GF-D8 (cell line): ENCODE results near the gene N4BP2L1.
A peak's percentile ranks its signal among the peaks of the same experiment; 100 is the strongest.
"Not testable (repeated sequence)": the region's sequence is repeated elsewhere in the genome, so short reads cannot be mapped to it uniquely, and the experiment has no call there.

Experiments used
- DNase-seq: peaks from one replicate; lab custom pipeline; 2025; lab: John Stamatoyannopoulos, UW

The N4BP2L1 gene

GRCh38 chr13:32390048-32390447 is 37.9 kb downstream of the N4BP2L1 start:
- DNase-seq = no peak

DNA sequence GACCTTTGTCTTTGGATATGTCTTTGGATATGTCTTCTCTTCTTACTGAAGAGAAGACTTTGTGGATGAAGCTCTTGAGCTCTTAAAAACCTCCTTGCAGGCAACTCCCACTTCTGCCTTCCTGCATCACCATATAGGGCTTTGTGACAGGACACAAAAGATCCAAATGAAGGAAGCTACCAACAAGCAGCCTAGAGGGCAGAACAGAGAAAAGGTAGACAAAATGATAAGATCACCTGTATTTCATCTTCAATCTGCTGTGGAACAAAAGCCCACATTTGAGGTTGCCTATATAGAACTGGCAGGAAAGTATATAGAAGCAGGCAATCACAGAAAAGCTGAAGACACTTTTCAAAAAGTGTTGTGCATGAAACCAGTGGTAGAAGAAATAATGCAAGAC is 42.5 kb downstream of the N4BP2L1 start:
- no peak for DNase-seq

- no peak for DNase-seq
These were observed 43.2 kb downstream of the N4BP2L1 start for GRCh38 chr13:32384702-32385101.

GRCh38 chr13:32383836-32384618 is 43.9 kb downstream of the N4BP2L1 start:
- no peak for DNase-seq

GRCh38 chr13:32381539-32381938 is 46.4 kb downstream of the N4BP2L1 start:
- DNase-seq = no peak

DNA sequence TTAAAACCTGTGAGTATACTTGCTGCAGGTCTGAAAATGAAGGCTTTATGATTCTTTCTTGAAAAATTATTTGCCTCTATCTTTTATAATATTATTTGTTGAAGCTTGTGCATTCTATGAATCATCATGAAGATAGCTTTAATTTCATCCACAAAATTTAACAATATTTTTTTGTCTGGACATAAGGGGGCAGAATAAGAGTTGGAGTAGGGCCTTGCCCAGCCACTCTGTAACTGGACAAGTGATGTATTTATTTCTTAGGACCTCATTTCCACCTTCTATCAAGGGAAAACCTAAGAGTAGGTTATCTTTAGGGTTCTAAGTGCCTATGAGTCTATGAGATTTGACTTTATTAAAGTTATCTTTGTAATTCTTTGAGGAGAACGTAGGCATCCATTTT is 49.9 kb downstream of the N4BP2L1 start:
- no peak for DNase-seq

GRCh38 chr13:32376642-32377415 is 51.1 kb downstream of the N4BP2L1 start:
- DNase-seq = no peak

- DNase-seq = no peak
These were observed 57.1 kb downstream of the N4BP2L1 start for GRCh38 chr13:32370805-32371204.

DNA sequence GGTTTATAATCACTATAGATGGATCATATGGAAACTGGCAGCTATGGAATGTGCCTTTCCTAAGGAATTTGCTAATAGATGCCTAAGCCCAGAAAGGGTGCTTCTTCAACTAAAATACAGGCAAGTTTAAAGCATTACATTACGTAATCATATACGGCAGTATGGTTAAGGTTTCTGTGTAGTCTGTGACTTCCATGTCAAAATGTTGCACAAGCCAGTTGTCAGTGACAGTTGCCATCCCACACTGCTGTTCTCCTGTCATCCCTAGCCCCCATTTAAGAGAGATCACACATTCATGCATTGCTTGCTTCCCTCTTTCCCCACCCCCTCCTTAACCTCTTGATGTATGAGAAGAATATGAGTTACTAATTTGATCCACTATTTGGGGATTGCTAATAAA is 65.4 kb downstream of the N4BP2L1 start:
- peak; percentile 59 for DNase-seq

DNA sequence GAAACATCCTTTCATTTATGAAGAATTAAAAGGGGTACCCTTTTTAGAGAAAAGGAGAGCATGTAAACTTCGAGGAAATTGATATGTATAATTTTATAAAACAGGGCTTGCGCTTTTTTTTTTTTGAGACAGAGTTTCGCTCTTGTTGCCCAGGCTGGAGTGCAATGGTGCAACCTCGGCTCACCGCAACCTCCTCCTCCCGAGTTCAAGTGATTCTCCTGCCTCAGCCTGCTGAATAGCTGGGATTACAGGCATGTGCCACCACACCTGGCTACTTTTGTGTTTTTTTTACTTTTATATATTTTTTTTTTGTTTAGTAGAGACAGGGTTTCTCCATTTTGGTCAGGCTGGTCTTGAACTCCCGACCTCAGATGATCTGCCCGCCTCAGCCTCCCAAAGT is 72.0 kb downstream of the N4BP2L1 start:
- not testable (repeated sequence) for DNase-seq

DNA sequence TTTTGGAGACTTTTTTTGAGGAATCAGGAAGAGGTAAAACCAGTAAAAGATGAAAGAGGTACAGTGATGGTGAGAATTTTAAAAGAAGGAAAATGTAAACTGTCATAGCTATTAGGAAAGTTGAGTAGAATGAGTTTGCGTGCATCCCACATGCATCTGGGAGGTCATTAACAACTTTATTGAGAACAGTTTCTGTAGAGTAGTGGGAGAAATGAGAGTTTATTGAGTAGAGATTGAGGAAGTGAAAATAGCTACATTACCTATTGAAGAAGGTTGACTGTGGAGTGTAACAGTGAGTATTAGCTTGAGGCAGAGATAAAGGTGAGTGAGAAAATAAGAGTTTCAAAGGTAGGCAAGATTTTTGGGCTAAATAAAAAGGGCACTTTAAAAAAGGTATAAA is 73.9 kb downstream of the N4BP2L1 start:
- DNase-seq = no peak

DNA sequence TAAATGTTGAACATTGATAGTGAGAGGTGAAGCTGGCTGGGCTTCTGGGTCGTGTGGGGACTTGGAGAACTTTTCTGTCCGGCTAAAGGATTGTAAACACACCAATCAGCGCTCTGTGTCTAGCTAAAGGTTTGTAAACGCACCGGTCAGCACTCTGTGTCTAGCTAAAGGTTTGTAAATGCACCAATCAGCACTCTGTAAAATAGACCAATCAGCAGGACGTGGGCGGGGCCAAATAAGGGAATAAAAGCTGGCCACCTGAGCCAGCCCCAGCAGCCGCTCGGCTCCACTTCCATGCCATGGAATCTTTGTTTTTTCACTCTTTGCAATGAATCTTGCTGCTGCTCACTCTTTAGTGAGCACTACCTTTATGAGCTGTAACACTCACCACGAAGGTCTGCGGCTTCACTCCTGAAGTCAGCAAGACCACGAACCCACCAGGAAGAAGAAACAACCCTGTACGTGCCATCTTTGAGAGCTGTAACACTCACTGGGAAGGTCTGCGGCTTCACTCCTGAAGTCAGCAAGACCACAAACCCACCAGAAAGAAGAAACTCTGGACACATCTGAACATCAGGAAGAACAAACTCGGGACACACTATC is 77.0 kb downstream of the N4BP2L1 start:
- DNase-seq = not testable (repeated sequence)
